ENCODE data around the gene SMOC2. TPM values are rescaled to one million over a fixed set of nuclear protein-coding genes. Genes with fewer than 3 reads are reported as not detected.

Gene SMOC2
- total and polyA plus RNA-seq, 2 of the 13 experiments (the other 11 are each of a cell fraction or from before 2014, with no cell fraction given): not detected

GRCh38 chr6:168469521-168469920, 28.5 kb downstream of the SMOC2 start:
- H4K20me1 ChIP-seq (ENCODE audit: insufficient read depth, low read length): no peaks in the 10 kb centered on the region
- 0 out of 3 replicates have a peak, but pooled peaks have one; percentile 33 for ATAC-seq
- no peak for FAIRE-seq
- H3K27me3 ChIP-seq (ENCODE audit: control insufficient read depth in 1 of 2, insufficient read depth in 2 of 2, low read length in 2 of 2): peaks cover 8 to 67% of the 10 kb centered on the region in 2 experiments; a peak in 4 of 5 replicates
- H3K9ac ChIP-seq (ENCODE audit: insufficient read depth, low read depth, low read length): no peak overlapping the region
- TF ChIP-seq SNRNP70 (IDR thresholded peaks at IDR 0.05; ENCODE audit: low read depth, low read length) (no peak), MNT (IDR thresholded peaks at IDR 0.05) (peak; percentile 51), ZNF263 (CRISPR knock-in tag; IDR thresholded peaks at IDR 0.05) (peak; percentile 53; the same call in 1 of the 2 replicates)
- BruUV-seq (replicated peaks): no TSS peak
- no peaks in the 10 kb centered on the region for H3K4me1 ChIP-seq (ENCODE audit: insufficient read depth, low read length)
- intact Hi-C loops (cut with micrococcal nuclease; ENCODE audit: unreplicated experiment) (no loop called here), in situ Hi-C loops (cut with HindIII; ENCODE audit: extremely low pct_ligation_motif_present, low pct_unique_long_range_greater_than_20kb) (no loop called here)
- ChIA-PET CTCF (ENCODE audit: low intra/inter-chr PET ratio, low total read pairs) (no interaction called here), POLR2A (no interaction called here)
- no peaks in the 10 kb centered on the region for H3K36me3 ChIP-seq (replicated peaks in 1 of 2; ENCODE audit: control insufficient read depth in 1 of 2, insufficient read depth in 2 of 2, low read length in 2 of 2)
- no peak overlapping the region for H3K4me3 ChIP-seq (replicated peaks in 1 of 3; ENCODE audit: insufficient read depth in 1 of 3, low read depth in 2 of 3, low read length in 3 of 3)
- no peak for DNase-seq (ENCODE audit: low spot score)
- H3K4me2 ChIP-seq (ENCODE audit: low read depth, low read length): no peak overlapping the region
- H3K79me2 ChIP-seq (ENCODE audit: insufficient read depth, low read length): no peaks in the 10 kb centered on the region
- no peaks in the 10 kb centered on the region for H3K9me3 ChIP-seq (ENCODE audit: low read length)
- H2AFZ ChIP-seq (ENCODE audit: low read length): no peak overlapping the region
- under 1% methylated on average over 13 of the region's 14 CpGs for WGBS (ENCODE audit: low lambda C conversion rate)
- H3K27ac ChIP-seq (ENCODE audit: extremely low read length, insufficient read depth, low read length): no peak overlapping the region

- no peak overlapping the region for H3K4me2 ChIP-seq (ENCODE audit: low read depth, low read length)
- no peak overlapping the region for H3K9ac ChIP-seq (ENCODE audit: insufficient read depth, low read depth, low read length)
- no peaks in the 10 kb centered on the region for H3K79me2 ChIP-seq (ENCODE audit: insufficient read depth, low read length)
- no peak overlapping the region for H2AFZ ChIP-seq (ENCODE audit: low read length)
- no peaks in the 10 kb centered on the region for H3K36me3 ChIP-seq (replicated peaks in 1 of 2; ENCODE audit: control insufficient read depth in 1 of 2, insufficient read depth in 2 of 2, low read length in 2 of 2)
- DNase-seq (ENCODE audit: low spot score) (no peak), ATAC-seq (no peak), FAIRE-seq (no peak)
- ChIA-PET POLR2A (no interaction called here), CTCF (ENCODE audit: low intra/inter-chr PET ratio, low total read pairs) (no interaction called here)
- WGBS (ENCODE audit: low lambda C conversion rate): 45% methylated on average over 5 of the region's 5 CpGs
- no TSS peak for BruUV-seq (replicated peaks)
- H3K4me1 ChIP-seq (ENCODE audit: insufficient read depth, low read length): no peaks in the 10 kb centered on the region
- no peak overlapping the region for H3K4me3 ChIP-seq (replicated peaks in 1 of 3; ENCODE audit: insufficient read depth in 1 of 3, low read depth in 2 of 3, low read length in 3 of 3)
- intact Hi-C loops (cut with micrococcal nuclease; ENCODE audit: unreplicated experiment): no loop called here
- H3K9me3 ChIP-seq (ENCODE audit: low read length): no peaks in the 10 kb centered on the region
- H3K27me3 ChIP-seq (ENCODE audit: control insufficient read depth in 1 of 2, insufficient read depth in 2 of 2, low read length in 2 of 2): peaks cover 8 to 67% of the 10 kb centered on the region in 2 experiments; a peak in 4 of 5 replicates
- H3K27ac ChIP-seq (ENCODE audit: extremely low read length, insufficient read depth, low read length): no peak overlapping the region
- in situ Hi-C loops (cut with HindIII; ENCODE audit: extremely low pct_ligation_motif_present, low pct_unique_long_range_greater_than_20kb): no loop called here
- H4K20me1 ChIP-seq (ENCODE audit: insufficient read depth, low read length): no peaks in the 10 kb centered on the region
- no peak for TF ChIP-seq MED8 (CRISPR knock-in tag; IDR thresholded peaks at IDR 0.05; ENCODE audit: insufficient replicate concordance)
- TF ChIP-seq THAP9 (CRISPR knock-in tag; IDR thresholded peaks at IDR 0.05; ENCODE audit: borderline replicate concordance): no peak
- TF ChIP-seq HIVEP1 (CRISPR knock-in tag; IDR thresholded peaks at IDR 0.05): no peak
- no peak for TF ChIP-seq FOXA3 (CRISPR knock-in tag; IDR thresholded peaks at IDR 0.05)
- no peak for TF ChIP-seq TBX2 (CRISPR knock-in tag; IDR thresholded peaks at IDR 0.05; ENCODE audit: borderline replicate concordance)
- TF ChIP-seq ZBTB10 (CRISPR knock-in tag; IDR thresholded peaks at IDR 0.05; ENCODE audit: borderline replicate concordance): no peak
- TF ChIP-seq ZNF746 (CRISPR knock-in tag; IDR thresholded peaks at IDR 0.05): no peak
Observed at GRCh38 chr6:168469926-168470325, 28.9 kb downstream of the SMOC2 start.

Measured in HepG2 (cell line).